ENCODE results near the gene EPHB1.

EPHB1 gene

DNA sequence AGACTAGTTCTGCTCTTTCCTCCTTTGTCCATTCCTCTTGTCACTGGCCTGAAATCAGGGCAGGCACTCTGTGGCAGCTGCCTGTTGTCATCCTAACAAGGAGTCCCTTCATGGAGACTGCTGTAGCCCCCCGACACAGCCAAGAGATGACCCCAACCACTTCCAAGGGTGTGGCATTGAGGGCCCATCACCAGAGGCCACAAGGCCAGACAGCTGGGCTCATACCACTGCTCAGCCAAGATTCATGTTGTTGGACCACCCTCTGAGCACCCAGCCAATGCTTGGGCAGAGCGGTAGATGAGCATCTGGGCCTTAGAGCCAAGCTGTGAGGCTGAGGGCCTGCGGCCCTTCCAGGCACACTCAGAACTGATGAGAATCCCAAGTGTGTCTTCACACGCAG is 85.4 kb downstream of the EPHB1 start:
- no peak overlapping the region for H3K27ac ChIP-seq (replicated peaks)
- DNase-seq (ENCODE audit: low read depth in 1 of 2, low spot score in 1 of 2), result no peak
- H3K4me3 ChIP-seq (replicated peaks; ENCODE audit: insufficient read depth, low read length), result no peak overlapping the region
- H3K27me3 ChIP-seq (ENCODE audit: insufficient read depth, poor library complexity, severe bottlenecking), result no peaks in the 10 kb centered on the region
- no peak for TF ChIP-seq GABPA (IDR thresholded peaks at IDR 0.05; ENCODE audit: low read depth)
- TF ChIP-seq, protein P1, sequence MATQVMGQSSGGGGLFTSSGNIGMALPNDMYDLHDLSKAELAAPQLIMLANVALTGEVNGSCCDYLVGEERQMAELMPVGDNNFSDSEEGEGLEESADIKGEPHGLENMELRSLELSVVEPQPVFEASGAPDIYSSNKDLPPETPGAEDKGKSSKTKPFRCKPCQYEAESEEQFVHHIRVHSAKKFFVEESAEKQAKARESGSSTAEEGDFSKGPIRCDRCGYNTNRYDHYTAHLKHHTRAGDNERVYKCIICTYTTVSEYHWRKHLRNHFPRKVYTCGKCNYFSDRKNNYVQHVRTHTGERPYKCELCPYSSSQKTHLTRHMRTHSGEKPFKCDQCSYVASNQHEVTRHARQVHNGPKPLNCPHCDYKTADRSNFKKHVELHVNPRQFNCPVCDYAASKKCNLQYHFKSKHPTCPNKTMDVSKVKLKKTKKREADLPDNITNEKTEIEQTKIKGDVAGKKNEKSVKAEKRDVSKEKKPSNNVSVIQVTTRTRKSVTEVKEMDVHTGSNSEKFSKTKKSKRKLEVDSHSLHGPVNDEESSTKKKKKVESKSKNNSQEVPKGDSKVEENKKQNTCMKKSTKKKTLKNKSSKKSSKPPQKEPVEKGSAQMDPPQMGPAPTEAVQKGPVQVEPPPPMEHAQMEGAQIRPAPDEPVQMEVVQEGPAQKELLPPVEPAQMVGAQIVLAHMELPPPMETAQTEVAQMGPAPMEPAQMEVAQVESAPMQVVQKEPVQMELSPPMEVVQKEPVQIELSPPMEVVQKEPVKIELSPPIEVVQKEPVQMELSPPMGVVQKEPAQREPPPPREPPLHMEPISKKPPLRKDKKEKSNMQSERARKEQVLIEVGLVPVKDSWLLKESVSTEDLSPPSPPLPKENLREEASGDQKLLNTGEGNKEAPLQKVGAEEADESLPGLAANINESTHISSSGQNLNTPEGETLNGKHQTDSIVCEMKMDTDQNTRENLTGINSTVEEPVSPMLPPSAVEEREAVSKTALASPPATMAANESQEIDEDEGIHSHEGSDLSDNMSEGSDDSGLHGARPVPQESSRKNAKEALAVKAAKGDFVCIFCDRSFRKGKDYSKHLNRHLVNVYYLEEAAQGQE (IDR thresholded peaks at IDR 0.05; ENCODE audit: insufficient replicate concordance, low read depth), result no peak
- TF ChIP-seq SPI1 (IDR thresholded peaks at IDR 0.05; ENCODE audit: borderline replicate concordance, low read depth), result no peak
- TF ChIP-seq POLR2AphosphoS5 (IDR thresholded peaks at IDR 0.05; ENCODE audit: low read depth), result no peak
- TF ChIP-seq, protein P2, sequence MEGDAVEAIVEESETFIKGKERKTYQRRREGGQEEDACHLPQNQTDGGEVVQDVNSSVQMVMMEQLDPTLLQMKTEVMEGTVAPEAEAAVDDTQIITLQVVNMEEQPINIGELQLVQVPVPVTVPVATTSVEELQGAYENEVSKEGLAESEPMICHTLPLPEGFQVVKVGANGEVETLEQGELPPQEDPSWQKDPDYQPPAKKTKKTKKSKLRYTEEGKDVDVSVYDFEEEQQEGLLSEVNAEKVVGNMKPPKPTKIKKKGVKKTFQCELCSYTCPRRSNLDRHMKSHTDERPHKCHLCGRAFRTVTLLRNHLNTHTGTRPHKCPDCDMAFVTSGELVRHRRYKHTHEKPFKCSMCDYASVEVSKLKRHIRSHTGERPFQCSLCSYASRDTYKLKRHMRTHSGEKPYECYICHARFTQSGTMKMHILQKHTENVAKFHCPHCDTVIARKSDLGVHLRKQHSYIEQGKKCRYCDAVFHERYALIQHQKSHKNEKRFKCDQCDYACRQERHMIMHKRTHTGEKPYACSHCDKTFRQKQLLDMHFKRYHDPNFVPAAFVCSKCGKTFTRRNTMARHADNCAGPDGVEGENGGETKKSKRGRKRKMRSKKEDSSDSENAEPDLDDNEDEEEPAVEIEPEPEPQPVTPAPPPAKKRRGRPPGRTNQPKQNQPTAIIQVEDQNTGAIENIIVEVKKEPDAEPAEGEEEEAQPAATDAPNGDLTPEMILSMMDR (IDR thresholded peaks at IDR 0.05; ENCODE audit: insufficient read depth, low read length), result no peak

DNA sequence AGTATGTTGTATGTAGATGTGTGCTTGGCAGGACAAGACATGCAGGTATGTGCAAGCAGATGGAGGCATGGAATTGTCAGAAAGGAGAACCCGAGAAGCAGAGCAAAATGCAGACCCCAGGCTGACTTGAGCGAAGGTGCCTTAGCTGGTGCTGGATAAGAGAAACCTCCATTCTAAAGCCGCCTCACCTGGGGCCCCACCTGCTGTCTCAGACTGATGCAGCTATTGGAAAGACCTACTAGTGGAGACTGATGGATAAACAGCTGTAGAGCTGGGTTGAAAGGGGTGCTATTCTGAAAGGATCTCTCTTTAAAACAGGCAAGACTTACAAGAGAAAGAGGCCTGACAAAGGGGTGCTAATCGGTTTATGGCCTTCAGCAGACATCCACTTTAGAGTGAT is 86.2 kb downstream of the EPHB1 start:
- TF ChIP-seq POLR2AphosphoS5 (IDR thresholded peaks at IDR 0.05; ENCODE audit: low read depth) (no peak), SPI1 (IDR thresholded peaks at IDR 0.05; ENCODE audit: borderline replicate concordance, low read depth) (no peak), GABPA (IDR thresholded peaks at IDR 0.05; ENCODE audit: low read depth) (no peak)
- TF ChIP-seq, protein P2 (IDR thresholded peaks at IDR 0.05; ENCODE audit: insufficient read depth, low read length), result no peak
- TF ChIP-seq, protein P1 (IDR thresholded peaks at IDR 0.05; ENCODE audit: insufficient replicate concordance, low read depth), result no peak
- DNase-seq (ENCODE audit: low read depth in 1 of 2, low spot score in 1 of 2), result no peak
- Histone ChIP-seq H3K27ac (replicated peaks) (no peak overlapping the region), H3K27me3 (ENCODE audit: insufficient read depth, poor library complexity, severe bottlenecking) (no peaks in the 10 kb centered on the region), H3K4me3 (replicated peaks; ENCODE audit: insufficient read depth, low read length) (no peak overlapping the region)

DNA sequence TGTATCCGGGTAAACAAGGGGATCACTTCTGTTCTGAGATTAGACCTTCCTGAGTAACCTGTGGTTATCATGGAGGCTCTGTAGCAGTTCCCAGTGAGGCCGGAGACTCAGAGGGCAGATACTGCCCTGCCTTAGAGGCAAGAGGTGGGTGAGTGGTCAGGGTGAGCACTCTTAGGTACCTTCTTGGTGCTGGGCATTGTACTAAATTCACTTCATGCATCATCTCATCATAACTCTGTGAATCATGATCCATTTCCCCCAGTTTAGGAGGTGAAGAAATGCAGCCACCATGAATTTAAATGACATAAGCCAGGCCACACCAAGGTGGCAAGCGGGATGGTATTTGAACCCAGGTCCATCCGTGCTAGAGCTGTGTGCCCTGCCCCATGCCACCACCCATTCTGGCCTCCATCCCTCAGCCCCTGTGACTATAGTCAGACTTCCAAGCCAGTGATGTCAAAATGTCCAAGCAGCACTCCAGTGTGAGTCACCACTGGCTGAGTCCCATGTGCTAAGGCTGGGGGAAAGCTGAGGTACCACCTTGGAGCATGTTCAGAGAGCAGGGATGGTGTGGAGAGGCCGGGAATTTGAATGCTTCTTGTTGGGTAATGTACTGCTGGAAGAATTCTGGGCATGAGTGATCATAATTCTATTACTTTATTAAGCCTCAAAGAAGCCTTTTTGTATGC is 88.8 kb downstream of the EPHB1 start:
- TF ChIP-seq, protein P1 (IDR thresholded peaks at IDR 0.05; ENCODE audit: insufficient replicate concordance, low read depth), result no peak
- no peak for TF ChIP-seq GABPA (IDR thresholded peaks at IDR 0.05; ENCODE audit: low read depth)
- TF ChIP-seq SPI1 (IDR thresholded peaks at IDR 0.05; ENCODE audit: borderline replicate concordance, low read depth), result no peak
- TF ChIP-seq POLR2AphosphoS5 (IDR thresholded peaks at IDR 0.05; ENCODE audit: low read depth), result no peak
- TF ChIP-seq, protein P2 (IDR thresholded peaks at IDR 0.05; ENCODE audit: insufficient read depth, low read length), result no peak

More for the DNA sequence above, 88.8 kb downstream of the EPHB1 start:
- no peak for DNase-seq (ENCODE audit: low read depth in 1 of 2, low spot score in 1 of 2)
- Histone ChIP-seq H3K27me3 (ENCODE audit: insufficient read depth, poor library complexity, severe bottlenecking) (no peaks in the 10 kb centered on the region), H3K27ac (replicated peaks) (no peak overlapping the region), H3K4me3 (replicated peaks; ENCODE audit: insufficient read depth, low read length) (no peak overlapping the region)
